Tibial artery (tissue), 4 donors: Measurements from ENCODE around the gene UBE2H.

Experiments
- DNase-seq, 2 donors: peaks; one replicate each; pipeline ENCODE4 v3.0.0-alpha.2; 2019
- H3K27ac ChIP-seq, 2 donors: fragments of 200-600 bp; sonication (generic) in 1 of 2; 1 replicate in 1 of 2; 2 replicates in 1 of 2; pipeline ENCODE4 v1.5.1; 2018 to 2019; ENCODE audit warnings: mild to moderate bottlenecking in 1 of 2
- H3K27me3 ChIP-seq, 2 donors: fragments of 200-600 bp; sonication (generic) in 1 of 2; one replicate each; pipeline versions ENCODE4 v1.5.1 to v1.6.0; 2016 to 2019
- H3K36me3 ChIP-seq, 3 donors: fragments of 200-600 bp; sonication (generic) in 2 of 3; one replicate each; pipeline ENCODE4 v1.5.1; 2016 to 2019; ENCODE audit warnings: mild to moderate bottlenecking in 2 of 3
- H3K4me1 ChIP-seq, 4 donors: fragments of 200-600 bp; sonication (generic) in 2 of 4; 1 replicate in 3 of 4; 2 replicates in 1 of 4; pipeline ENCODE4 v1.5.1; 2016 to 2019
- H3K4me3 ChIP-seq, 2 donors: fragments of 200-600 bp; sonication (generic) in 1 of 2; 1 replicate in 1 of 2; 2 replicates in 1 of 2; pipeline ENCODE4 v1.5.1; 2018 to 2019; ENCODE audit warnings: mild to moderate bottlenecking in 2 of 2
- H3K9me3 ChIP-seq, 3 donors: fragments of 200-600 bp; sonication (generic) in 1 of 3; one replicate each; pipeline ENCODE4 v1.5.1; 2016 to 2019
- CTCF ChIP-seq, 2 experiments: fragments of 200-600 bp in 1 of 2; fragments of 450-650 bp in 1 of 2; IDR thresholded peaks; one replicate each; pipeline ENCODE4 v1.5.1; 2017 to 2019; ENCODE audit warnings: antibody characterized with exemption in 2 of 2, mild to moderate bottlenecking in 1 of 2, moderate library complexity in 1 of 2
- intact Hi-C: fragments of 100-400 bp; cut with DNase I; formaldehyde crosslinking; loops from one replicate; pipeline ENCODE4 v1.15.0; 2023; ENCODE audit warnings: low total_unique reads

The UBE2H gene

DNA sequence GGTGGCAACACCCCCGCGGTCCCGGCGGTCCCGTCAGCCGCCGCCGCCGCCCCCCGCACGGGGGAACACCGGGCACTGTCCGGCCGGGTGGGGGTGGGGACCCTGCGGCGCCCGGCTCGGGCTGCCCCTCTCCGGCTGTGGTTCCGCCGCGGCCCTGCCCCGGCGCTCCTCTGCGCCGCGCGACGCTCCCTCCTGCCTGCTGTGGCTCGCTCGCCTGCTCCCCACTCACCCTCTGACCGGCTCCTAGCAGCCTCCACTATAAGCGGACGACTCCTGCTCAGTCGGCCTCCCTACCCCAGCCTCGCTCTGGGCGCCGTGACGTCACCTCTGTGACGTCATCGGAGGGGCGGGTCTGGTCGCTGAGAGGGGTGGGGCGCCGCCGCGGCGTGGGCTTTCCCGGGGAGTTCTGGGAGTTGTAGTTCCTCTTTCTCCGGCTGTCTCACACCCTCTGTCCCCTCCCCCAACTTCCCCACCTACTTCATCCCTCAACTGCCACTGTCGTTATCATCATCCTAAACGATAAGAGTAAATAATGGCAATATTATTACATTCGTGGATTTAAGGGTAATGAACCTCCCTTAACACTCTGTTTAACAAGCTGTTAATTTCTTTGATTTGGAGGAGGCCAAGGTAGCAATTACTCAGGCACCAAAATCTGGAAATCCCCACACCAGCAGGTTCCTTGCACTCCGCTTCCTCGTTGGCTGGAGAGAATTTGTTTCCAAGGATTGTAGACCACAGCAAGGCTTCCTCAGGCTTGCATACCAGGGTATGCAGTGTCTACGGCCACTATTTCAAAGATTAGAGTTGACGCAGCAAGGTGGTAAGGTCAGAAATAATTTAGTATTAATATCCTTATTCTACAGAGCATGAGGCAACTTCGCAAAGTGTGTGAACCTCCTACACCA, at the start of gene UBE2H:
TSS of gene UBE2H (minus strand) at position 308 of the 908 bp plus-strand sequence. CDS start 405 bp downstream, outside the sequence.
- peak; percentile 91 to 94 for DNase-seq
- no peak for TF ChIP-seq CTCF (IDR thresholded peaks at IDR 0.05)
- peak within 1 kb of the TSS; percentile 90 to 99 for H3K27ac ChIP-seq
- peaks cover 0 to 26% (median 13%) of the 10 kb centered on the region in 4 donors for H3K4me1 ChIP-seq
- H3K36me3 ChIP-seq, result no peaks in the 10 kb centered on the region
- H3K9me3 ChIP-seq, result no peaks in the 10 kb centered on the region
- peak within 1 kb of the TSS; percentile 78 to 97 for H3K4me3 ChIP-seq
- H3K27me3 ChIP-seq, result no peaks in the 10 kb centered on the region
- intact Hi-C loops, result no loop called here

GRCh38 chr7:129998446-129998845, 45.7 kb upstream of the UBE2H start:
- DNase-seq, result no peak

DNA sequence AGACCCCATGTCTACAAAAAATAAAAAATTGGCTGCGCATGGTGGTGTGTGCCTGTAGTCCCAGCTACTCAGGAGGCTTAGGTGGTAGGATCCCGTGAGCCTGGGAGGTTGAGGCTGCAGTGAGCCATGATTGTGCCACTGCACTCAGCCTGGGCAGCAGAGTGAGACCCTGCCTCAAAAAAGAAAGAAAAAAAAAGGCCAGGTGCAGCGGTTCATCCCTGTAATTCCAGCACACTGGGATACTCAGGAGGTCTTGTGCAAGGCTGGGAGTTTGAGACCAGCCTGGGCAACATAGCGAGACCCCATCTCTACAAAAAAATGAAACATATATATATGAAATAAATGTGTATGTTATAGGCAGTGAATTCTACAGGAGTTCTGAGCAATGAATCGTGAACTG, 44.5 kb upstream of the UBE2H start:
- no peak overlapping the region for H3K4me3 ChIP-seq
- no peaks in the 10 kb centered on the region for H3K27me3 ChIP-seq
- no peaks in the 10 kb centered on the region for H3K36me3 ChIP-seq
- no peaks in the 10 kb centered on the region for H3K4me1 ChIP-seq
- no peaks in the 10 kb centered on the region for H3K9me3 ChIP-seq
- no peak for TF ChIP-seq CTCF (IDR thresholded peaks at IDR 0.05)
- no peak overlapping the region for H3K27ac ChIP-seq
- intact Hi-C loops, result no loop called here
- DNase-seq, result no peak

More at GRCh38 chr7:129998446-129998845, 45.7 kb upstream of the UBE2H start:
- Histone ChIP-seq H3K4me1 (no peaks in the 10 kb centered on the region), H3K9me3 (no peaks in the 10 kb centered on the region), H3K27me3 (no peaks in the 10 kb centered on the region), H3K4me3 (no peak overlapping the region), H3K36me3 (no peaks in the 10 kb centered on the region), H3K27ac (no peak overlapping the region)
- intact Hi-C loops, result no loop called here
- no peak for TF ChIP-seq CTCF (IDR thresholded peaks at IDR 0.05)

DNA sequence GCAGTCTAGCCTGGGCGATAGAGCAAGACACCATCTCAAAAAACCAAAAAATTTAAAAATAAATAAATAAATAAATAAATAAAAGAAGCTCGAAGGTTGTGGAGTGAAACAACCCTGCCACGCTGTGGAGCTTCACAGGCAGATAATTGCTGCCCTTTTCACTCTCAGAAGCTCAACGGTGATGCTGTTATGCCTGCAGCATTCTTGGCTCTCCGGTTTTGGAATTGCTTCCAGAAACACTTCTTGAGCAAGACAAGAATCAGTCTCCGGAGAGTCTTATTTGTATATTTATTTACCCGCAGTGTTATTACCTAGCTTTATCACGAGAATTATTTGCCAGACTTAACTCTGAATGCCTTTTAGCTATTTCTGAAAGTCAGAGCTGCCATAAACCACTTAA, 40.5 kb upstream of the UBE2H start:
- no peaks in the 10 kb centered on the region for H3K36me3 ChIP-seq
- no peak for TF ChIP-seq CTCF (IDR thresholded peaks at IDR 0.05)

DNA sequence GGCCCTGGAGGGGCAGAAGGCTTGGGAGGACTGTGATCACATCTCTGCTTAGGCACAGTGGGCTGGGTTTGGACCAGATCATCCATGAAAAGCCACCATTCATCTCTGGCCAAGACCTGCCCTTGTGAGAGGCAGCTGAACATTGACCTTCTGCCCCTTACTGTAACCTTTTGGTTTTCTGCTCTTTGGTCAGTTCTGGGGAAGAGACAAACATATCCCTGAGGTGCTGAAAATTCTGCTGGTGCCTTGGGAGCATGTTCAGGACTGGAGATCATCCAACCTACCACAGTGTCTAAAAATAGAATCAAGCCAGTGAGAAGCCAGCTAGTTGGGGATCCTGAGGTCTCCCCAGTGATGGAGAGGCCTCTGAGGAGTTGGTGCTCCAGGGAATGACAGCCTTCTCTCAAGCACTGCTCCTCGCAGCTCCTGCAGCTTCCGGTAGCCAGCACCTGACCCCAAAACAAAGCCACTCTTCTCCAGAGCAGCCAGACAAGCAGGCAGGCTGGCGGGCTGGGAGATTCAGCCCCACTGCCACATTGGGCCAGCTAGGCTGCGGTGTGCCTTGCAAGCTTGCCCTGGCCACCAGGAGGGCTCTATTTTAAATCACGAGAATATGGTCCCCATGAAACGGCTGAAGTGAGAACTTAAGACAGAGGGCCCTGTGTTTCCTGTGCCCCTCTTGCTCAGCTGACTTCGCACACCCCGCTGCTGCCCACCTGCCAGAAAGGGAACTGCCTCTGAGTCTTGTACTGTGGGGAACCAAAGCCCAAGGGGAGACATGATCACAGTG, 37.8 kb upstream of the UBE2H start:
- H3K27ac ChIP-seq, result no peak overlapping the region
- H3K4me3 ChIP-seq, result no peak overlapping the region
- TF ChIP-seq CTCF (IDR thresholded peaks at IDR 0.05), result no peak
- peaks cover 0 to 9% (median 2%) of the 10 kb centered on the region in 4 donors for H3K4me1 ChIP-seq
- no peaks in the 10 kb centered on the region for H3K27me3 ChIP-seq
- H3K36me3 ChIP-seq, result no peaks in the 10 kb centered on the region
- DNase-seq, result no peak
- no peaks in the 10 kb centered on the region for H3K9me3 ChIP-seq
- intact Hi-C loops, result no loop called here

More for the DNA sequence above, 40.5 kb upstream of the UBE2H start:
- Histone ChIP-seq H3K27me3 (no peaks in the 10 kb centered on the region), H3K4me1 (peaks cover 0 to 9% (median 2%) of the 10 kb centered on the region in 4 donors), H3K4me3 (no peak overlapping the region), H3K9me3 (no peaks in the 10 kb centered on the region), H3K27ac (no peak overlapping the region)
- intact Hi-C loops, result no loop called here
- DNase-seq, result no peak
